Measurements from ENCODE around the gene WDR37.
"Not testable (repeated sequence)": the region's sequence is repeated elsewhere in the genome, so short reads cannot be mapped to it uniquely, and the experiment has no call there.

The WDR37 gene

DNA sequence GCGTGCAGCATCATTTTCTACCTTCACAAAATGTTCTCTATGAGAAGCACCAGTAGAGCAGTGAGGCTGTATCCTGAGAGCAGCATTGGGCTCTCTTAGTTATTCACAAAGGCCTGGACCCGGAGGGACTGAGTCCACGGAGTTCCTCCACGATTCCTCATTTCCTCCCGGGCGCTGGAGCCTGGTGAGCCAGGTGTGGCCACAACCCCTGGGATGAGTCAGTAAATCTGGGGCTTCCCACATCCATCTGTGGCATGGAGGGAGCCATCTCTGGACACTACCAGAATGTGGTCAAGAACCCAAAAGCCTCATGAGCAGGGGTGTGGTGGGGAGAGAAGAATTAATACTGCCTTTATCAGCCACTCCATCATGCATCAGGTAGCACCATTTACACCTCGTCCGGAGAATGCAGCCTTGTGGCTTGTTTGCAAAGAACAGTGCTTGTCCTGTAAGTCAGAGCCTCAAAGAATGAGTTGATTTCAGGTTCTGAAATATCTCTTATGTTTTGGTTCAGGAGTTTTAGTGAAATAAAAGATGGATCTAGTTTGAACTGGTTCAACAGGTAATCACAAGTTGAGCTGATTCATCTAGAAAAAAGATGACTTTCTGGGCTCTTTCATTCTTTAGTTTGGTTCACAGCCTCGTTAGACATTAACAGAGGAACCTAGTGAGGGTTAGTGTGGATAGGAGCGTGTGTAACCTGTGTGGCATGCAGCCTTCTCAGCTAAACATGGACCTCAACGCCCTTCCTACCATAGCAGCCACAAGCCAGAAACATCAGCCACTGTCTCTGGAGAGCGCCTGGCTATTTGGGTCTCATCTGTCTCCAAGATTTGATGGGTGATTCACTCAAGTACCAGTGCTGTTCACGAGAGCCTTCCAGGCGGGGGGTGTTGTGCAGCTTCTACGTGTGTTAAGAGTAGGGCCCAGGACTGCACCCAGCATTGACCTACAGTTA, 95.2 kb downstream of the WDR37 start:
- in situ Hi-C loops (cut with MboI; ENCODE audit: low sequenced_read_pairs) = no loop called here

DNA sequence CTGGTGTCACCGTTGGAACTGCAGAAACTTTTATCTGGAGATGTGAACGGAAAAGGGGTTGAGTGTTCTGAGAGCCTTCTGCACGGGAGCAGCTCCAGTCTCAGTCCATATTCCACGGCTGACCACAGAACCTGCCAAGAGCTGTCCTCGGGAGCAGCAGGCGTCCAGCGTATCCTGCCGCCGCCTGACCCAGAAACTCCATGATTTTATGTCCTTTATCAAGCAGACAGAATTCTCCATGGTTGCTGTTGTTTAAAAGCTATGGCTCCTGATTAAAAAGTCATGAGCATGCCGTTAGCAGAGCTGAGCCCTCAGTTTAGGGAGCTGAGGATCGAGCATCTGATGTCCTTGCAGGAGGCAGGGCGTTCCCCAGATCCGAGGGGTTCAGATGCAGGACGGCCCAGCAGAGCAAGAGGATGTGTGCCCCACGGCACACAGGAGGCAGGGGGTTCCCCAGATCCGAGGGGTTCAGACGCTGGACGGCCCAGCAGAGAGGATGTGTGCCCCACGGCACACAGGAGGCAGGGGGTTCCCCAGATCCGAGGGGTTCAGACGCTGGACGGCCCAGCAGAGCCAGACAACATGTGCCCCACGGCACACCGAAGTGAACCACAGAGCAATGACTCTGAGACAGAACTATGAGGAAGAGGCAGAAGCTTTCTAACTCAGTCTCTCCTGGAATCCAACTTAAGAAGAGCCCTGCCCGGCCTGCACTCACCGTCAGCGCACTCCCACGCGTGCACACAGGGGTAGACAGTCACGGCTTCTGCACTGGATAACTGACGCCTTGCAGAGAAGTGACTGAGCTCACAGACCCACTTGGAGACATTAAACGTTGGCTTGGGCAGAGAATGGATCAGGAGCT, 96.4 kb downstream of the WDR37 start:
- in situ Hi-C loops (cut with MboI; ENCODE audit: low sequenced_read_pairs) = no loop called here

DNA sequence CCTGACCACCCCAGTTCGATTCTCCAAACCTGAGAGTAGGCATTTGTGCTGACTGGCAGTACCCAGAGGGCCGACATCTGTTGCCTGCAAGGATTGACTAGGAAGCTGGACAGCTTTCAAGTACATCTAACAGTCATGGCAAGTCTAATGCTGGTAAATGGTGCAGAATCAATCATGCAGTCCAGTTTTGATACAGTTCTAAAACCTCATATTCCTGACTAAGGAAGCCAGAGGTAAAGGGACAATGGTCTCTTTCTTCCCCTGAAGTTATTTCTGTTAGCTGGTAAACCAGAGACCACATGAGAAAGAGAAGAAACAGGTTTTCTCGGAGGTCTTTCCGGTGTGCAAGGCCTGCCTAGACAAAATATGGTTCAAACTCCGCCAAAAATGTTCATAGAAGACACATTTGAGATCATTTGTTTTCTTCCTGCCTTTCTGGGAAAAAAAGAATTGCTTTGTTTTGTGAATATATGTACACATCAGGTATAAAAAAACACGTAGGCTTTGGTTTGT, 97.1 kb downstream of the WDR37 start:
- in situ Hi-C loops (cut with MboI; ENCODE audit: low sequenced_read_pairs) = no loop called here

DNA sequence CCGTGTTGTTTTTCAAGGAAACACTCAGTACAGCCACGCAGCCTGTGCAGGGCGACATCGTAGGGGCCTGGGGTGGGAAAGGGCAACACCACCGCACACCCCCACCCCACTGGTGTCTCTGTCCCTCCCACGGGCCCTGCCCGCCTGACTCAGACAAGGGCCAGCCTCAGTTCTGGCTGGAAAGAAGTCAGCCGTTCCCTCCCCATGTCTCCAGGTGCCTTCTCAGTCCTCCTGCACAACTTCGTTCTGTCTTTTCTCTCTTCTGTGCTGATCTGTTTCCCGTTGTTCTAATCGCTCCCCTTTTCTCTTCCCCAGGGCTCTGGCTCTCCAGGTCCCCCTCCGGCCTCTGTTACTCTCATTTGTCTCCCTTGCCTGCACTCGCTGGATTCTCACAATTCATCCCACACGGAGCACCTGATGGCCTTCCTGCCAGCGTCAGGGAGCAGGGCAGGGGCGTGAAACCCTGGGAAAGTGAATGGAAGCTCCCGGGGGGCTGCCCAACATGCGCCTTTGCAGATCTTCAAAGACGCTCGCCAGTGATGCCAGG, 97.7 kb downstream of the WDR37 start:
- in situ Hi-C loops (cut with MboI; ENCODE audit: low sequenced_read_pairs) = no loop called here

DNA sequence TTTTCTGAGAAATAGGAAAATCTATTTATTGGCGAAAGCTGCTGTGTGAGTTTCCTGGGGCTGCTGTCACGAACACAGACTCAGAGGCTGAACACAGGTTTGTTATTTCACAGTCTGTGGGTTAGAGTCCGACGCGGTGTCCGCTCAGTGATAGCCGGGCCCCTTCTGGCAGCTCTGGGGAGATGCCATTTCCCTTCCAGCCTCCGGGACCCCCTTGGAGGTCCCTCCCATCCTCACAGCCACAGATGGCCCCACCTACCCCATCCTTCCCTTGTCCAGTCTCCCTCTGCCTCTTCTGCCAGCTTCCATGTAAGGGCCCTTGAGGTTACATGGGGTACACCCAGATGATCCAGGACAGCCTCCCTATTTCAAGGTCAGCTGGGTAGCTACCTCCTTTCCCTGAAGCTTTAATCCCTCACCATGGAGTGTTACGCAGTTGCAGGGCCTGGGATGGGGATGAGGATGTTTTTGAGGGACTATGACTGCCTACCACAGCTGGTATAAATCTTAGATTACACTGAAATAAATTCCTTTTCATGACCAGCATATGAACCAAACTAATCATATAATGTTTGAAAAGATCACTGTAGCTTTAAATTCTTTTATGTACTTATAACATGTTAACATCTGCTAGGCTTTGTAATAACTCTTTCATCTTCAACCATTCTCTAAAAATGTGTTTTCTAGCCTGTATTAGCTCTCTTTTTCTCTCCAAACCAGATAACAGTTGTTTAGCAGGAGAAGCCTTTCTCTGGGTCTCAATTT, 98.5 kb downstream of the WDR37 start:
- in situ Hi-C loops (cut with MboI; ENCODE audit: low sequenced_read_pairs) = no loop called here

DNA sequence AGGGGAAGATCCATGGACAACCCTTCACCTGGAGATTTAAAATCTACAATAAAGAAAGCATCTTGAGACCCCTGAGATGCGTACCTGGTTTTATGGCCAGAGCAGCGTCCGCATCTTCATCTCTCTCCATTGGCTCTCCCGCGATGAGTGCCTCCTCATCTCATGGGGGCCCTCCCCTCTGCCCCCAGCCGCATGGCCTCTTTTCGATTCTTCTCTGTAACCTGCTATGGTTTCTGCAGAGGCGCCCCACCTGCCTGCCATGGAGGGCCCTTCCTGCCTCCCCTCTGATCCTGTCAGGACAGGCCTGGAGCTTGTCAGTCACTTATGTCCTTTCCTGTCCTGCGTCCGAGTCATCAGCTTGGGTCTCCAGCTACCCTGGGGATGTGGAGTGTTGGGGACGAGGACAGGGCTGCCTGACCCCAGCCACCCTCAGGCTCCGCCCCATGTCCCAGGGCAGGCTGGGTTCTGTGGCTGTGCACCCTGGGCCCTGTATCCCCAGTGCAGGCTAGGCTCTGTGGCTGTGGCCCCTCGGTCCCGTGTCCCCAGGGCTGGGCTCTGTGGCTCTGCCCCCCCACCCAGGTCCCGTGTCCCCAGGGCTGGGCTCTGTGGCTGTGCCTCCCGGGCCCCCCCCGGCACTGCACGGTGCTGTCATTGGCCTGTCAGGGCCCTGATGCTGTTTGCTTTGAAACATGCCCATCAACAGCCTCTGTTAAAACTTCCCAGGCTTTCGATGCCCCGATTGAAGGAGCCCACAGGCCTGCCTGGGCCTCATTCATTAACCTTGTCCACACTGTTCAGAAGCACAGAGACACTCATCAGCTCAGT, 99.8 kb downstream of the WDR37 start:
- in situ Hi-C loops (cut with MboI; ENCODE audit: low sequenced_read_pairs) = no loop called here

DNA sequence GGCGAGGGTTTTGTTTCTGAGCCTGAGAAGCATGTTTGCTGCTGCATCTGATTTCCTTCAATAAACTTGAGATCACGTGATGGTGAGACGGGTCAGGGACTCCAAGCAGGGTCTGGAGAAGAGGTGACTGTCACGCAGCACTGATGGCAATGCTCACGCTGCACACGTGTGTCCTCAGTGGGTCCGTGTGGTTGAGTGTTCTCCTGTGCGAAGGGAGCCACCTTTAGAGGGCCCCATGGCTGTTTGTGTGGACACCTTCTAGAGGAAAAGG, 100.4 kb downstream of the WDR37 start:
- in situ Hi-C loops (cut with MboI; ENCODE audit: low sequenced_read_pairs) = no loop called here

DNA sequence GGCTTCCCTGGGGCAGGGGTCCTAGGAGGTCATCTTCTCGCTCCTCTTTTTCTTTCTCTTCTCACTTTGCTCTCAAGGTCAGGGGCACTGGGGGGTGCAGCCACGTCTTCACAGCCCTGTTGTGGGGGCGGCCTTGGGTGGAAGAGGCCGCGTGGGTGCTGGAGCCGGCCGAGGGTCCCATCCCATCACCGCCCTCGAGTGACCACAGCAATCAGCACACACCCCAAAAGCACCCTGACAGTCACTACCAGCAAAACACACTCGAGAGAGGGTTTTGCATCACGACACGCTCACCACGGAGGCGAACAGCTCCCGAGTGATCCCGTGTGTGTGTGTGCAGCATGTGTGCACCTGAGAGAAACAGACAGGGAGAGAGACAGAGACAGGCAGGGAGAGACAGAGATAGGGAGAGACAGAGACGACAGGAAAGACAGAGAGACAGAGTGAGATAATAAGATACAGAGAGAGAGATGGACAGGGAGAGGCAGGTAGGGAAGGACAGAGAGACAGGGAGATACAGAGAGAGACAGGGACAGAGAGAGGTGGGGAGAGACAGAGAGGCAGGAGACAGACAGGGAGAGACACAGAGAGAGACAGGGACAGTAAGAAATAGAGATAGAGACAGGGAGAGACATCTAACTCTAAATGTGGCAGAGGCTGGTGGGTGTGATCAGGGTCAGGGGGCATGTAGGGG, 100.9 kb downstream of the WDR37 start:
- in situ Hi-C loops (cut with MboI; ENCODE audit: low sequenced_read_pairs) = no loop called here

DNA sequence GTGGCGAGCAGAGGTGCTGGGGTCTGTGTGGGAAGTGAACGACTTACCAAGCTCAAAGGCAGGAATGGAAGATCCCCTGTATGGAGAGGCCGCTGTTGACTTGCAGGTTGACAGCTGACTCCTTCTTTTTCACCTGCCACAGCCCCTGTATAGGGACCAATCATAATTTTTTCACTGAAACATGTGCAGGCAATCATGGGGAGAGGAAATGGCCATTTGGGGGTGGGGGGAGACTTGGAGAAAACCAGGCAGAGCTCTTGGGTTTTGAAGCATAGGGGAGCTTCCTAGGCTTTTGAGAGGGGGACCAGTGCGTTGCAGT, 101.4 kb downstream of the WDR37 start:
- in situ Hi-C loops (cut with MboI; ENCODE audit: low sequenced_read_pairs) = no loop called here

DNA sequence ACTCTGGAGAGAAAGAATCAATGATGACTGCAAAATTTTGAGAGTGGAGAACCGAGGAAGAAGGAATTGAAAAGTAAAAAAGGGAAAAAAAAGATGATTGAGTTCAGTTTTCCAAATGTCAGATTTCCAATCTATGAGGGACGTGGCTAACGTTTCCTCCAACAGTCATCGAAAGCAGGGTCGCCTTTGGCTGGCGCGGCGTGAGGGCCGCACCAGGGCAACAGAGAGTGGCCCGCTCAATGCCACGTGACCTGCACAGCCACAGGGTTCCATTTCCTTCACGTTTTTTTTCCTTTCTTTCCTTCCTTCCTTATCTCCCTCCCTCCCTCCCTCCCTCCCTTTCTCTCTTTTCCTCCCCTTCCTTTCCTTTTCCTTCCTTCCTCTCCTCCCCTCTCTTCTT, 101.9 kb downstream of the WDR37 start:
- in situ Hi-C loops (cut with MboI; ENCODE audit: low sequenced_read_pairs) = no loop called here

DNA sequence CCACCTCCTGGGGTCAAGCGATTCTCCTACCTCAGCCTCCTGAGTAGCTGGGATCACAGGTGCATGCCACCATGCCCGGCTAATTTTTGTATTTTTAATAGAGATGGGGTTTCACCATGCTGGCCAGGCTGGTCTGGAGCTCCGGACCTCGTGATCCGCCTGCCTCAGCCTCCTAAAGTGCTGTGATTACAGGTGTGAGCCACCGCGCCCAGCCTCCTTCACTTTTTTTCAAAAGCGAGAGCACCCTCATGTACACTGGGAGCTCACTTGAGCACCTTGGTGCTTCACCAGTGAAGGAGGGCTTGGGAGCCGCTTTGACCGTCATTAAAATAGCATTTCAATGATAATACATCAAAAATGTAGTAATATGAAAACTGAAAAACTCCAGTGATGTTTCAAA, 102.4 kb downstream of the WDR37 start:
- in situ Hi-C loops (cut with MboI; ENCODE audit: low sequenced_read_pairs) = not testable (repeated sequence)

DNA sequence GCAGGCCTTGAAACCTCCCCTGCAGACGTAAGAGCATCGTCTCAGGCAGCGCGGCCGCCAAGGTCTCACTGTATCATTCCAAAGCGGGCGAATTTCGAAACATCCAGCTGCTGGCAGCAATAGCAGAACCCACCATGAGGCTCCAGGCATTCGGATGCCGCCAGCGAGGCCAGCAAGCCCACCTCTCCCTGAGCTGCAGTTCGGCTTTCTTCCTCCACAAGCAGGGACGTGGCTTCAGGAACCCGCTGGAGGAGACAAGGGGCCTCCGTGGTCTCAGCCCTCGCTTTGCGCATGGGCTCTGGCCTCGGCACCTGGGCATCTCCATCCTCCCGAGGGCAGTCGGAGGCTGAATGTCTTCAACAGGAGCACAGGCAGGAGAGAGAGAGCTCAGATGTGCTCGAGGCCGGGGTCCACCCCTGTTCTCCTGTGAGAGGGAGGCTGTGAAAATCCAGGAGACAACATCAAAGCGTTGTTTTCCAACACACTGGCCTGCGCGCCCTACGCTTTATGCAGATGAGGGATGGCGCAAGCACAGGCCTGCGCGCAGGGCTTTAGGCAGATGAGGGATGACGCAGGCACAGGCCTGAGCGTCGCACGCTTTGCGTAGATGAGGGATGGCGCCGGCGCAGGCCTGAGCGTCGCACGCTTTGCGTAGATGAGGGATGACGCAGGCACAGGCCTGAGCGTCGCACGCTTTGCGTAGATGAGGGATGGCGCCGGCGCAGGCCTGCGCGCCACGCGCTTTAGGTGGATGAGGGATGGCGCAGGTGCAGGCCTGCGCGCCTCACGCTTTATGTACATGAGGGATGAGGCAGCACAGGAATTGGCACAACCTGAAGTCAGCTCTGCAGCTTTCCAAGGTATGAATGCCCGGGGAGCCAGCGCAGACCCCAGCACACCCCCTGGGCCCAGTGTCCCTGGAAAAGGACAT, 103.2 kb downstream of the WDR37 start:
- in situ Hi-C loops (cut with MboI; ENCODE audit: low sequenced_read_pairs) = no loop called here

DNA sequence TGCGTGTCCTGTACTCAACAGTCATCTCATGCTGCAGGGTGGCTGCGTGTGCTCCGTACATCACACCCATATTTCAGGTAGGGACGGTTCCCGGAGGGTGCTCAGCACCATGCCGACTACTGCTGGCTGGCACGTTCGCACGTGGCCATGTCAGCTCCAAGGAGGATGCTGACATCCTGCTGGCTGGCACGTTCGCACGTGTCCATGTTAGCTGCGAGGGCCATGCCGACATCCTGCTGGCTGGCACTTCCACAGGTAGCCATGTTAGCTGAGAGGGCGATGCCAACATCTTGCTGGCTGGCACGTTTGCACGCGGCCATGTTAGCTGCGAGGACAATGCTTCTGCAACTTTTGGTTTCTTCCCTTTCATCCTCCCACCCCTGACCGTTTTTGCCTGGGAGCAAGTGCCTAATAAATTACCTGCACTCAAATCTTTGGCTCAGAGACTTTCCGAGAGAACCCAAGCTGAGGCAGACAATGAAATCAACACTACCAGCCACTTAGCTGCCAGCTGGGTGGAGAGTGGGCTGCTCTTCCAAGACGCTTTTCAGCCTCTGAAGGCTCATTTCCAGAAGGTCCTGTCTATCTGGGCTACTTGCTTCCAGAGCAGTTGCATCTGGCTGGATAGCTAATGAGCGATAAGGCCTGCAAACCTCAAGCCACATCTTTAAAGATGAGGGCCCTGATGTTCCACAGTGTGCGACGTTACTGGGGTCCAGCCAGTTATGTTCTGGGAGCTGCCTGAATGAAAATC, 104.6 kb downstream of the WDR37 start:
- in situ Hi-C loops (cut with MboI; ENCODE audit: low sequenced_read_pairs) = no loop called here

DNA sequence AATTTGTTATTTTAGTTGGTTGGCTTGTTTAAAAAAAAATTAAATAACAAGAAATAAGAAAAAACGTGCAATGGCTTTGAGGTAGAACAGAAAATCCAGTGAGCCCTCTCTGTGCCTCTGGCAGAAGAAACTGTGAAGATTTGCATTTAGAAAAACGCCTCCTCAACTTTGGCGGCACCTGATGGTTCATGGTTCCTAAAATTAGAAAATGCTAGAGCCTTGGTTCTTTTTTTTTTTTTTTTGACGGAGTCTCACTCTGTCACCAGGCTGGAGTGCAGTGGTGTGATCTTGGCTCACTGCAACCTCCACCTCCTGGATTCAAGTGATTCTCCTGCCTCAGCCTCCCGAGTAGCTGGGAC, 105.1 kb downstream of the WDR37 start:
- in situ Hi-C loops (cut with MboI; ENCODE audit: low sequenced_read_pairs) = not testable (repeated sequence)

DNA sequence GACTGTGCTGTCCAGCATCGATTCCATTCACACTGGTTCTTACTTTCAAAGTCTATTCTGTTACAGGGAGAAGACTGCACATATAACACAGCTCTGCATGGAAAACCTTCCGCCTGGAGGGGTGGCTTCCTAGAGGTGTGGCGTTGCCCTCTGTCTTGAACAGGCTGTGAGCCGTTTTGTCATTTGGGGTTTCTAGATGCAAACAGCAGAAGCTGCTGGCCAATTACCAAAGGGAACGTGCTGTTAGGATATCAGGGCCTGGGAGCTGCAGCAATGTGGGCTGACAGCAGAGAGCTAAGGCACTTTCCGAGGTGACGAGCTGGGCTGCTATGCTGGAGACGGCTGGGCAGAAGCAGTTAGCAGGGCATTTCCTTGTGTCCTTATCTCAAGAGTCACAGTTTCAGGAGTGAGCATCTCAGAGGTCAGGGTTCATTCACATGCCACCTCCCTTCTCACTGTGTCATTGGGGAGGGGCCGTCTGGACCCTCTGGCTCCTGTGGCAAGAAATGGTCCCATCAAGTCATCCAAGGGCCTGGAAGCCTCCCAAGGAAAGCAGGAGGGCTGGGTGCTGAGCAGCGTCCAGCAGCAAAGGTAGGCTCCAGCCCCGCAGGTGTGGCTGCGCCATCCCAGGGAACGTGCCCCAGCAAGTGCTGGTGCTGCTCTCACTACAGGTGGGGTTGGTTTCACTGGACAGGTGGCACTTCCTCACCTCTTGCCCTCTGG, 106.5 kb downstream of the WDR37 start:
- in situ Hi-C loops (cut with MboI; ENCODE audit: low sequenced_read_pairs) = no loop called here

DNA sequence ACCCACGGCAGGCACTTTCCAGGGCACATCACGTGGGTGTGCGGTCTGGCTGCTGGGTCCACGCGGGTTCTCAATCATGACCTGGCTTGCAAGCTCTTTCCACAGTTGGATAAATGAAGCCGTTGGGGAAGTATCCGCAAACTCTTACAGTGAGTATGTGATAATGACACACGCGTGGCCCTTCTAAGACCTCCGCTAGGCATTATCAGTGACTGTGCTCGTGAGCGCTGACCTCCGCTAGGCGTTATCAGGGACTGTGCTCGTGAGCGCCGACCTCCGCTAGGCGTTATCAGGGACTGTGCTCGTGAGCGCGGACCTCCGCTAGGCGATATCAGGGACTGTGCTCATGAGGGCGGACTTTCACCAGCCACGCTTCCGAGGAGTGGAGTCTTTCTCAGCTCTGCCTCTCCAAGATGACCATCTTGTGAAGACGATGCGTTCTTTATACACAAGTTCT, 107.0 kb downstream of the WDR37 start:
- in situ Hi-C loops (cut with MboI; ENCODE audit: low sequenced_read_pairs) = no loop called here

DNA sequence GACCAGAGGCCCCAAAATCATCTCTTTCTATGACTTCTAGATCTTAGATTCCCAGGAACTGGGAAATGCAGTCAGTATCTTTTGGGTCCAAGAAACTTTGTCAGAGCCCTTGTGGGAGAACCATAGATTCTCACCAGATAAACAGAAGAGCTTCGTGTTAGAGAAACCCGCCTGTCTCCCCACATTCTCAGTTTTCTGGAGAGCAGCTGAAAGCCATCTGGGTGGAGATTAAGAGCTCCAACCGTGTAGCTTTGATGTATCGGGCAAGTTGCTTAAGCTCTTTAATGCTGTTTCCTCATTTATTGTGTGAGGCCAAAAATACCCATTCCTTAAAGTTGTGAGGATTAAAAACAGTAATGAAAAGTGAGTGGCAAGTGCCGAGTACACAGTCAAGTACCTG, 107.6 kb downstream of the WDR37 start:
- in situ Hi-C loops (cut with MboI; ENCODE audit: low sequenced_read_pairs) = no loop called here

Data from hTERT RPE-1 (cell line).